GM21528 (cell line): ENCODE measurements around the gene IMP3.

Experiments used
- ATAC-seq: cut with Tn5 transposase; IDR thresholded peaks from one replicate; pipeline ENCODE4 v1.9.1; 2021; ENCODE audit warnings: mild to moderate bottlenecking, moderate library complexity; ENCODE audit not compliant: unreplicated experiment, low FRiP score

IMP3 gene

GRCh38 chr15:75625542-75626347, 14.3 kb downstream of the IMP3 start, which contains the start of gene SNUPN:
SNUPN (minus strand) TSS chr15:75625725; CDS start chr15:75621051, 4,674 bp downstream.
- peak; percentile 75 for ATAC-seq

GRCh38 chr15:75622505-75622904, 17.5 kb downstream of the IMP3 start:
- ATAC-seq: no peak

GRCh38 chr15:75620841-75621391, 19.1 kb downstream of the IMP3 start:
- no peak for ATAC-seq

GRCh38 chr15:75620058-75620820, 19.8 kb downstream of the IMP3 start:
- no peak for ATAC-seq

GRCh38 chr15:75616766-75617165, 23.3 kb downstream of the IMP3 start:
- no peak for ATAC-seq

GRCh38 chr15:75606711-75607699, 33.0 kb downstream of the IMP3 start:
- ATAC-seq: no peak

GRCh38 chr15:75606026-75606425, 34.0 kb downstream of the IMP3 start:
- no peak for ATAC-seq

GRCh38 chr15:75599401-75599800, 40.6 kb downstream of the IMP3 start:
- ATAC-seq: no peak

GRCh38 chr15:75598361-75598760, 41.7 kb downstream of the IMP3 start:
- no peak for ATAC-seq

GRCh38 chr15:75597667-75598341, 42.2 kb downstream of the IMP3 start:
- ATAC-seq: no peak

- ATAC-seq: no peak
Observed at GRCh38 chr15:75596703-75597345, 43.2 kb downstream of the IMP3 start.

GRCh38 chr15:75594276-75594675, 45.7 kb downstream of the IMP3 start:
- ATAC-seq: no peak

GRCh38 chr15:75591655-75592364, 48.2 kb downstream of the IMP3 start:
- no peak for ATAC-seq

GRCh38 chr15:75590239-75590638, 49.8 kb downstream of the IMP3 start:
- ATAC-seq: no peak
